A549 (cell line): ENCODE data around the gene CCDC61. TPM values are rescaled to one million over a fixed set of nuclear protein-coding genes. Genes with fewer than 3 reads are reported as not detected.

Source experiments
- ATAC-seq, 2 experiments: fragments of 200-7000 bp in 1 of 2; fragments of >200 bp in 1 of 2; cut with Nextera tagmentation in 1 of 2; cut with Tn5 transposase in 1 of 2; 3 replicates each; pipeline versions ENCODE4 v1.8.0 to v1.9.1; 2018 to 2020; ENCODE audit warnings: mild to moderate bottlenecking in 1 of 2, moderate library complexity in 1 of 2
- CTCF ChIA-PET: fragments of 300-600 bp; sonication (Branson Sonifier 250); formaldehyde crosslinking; extraction: SDS; loops from one replicate; lab custom pipeline; 2021; ENCODE audit warnings: antibody characterized with exemption, inconsistent platforms; lab: Yijun Ruan, JAX
- POLR2A ChIA-PET: fragments of 350-600 bp; formaldehyde crosslinking; extraction: SDS; loops from one replicate; lab custom pipeline; 2021; ENCODE audit warnings: antibody characterized with exemption, inconsistent platforms; lab: Yijun Ruan, JAX
- DNase-seq, 2 experiments: peaks; one replicate each; pipeline versions ENCODE4 v3.0.0 to v3.0.0-alpha.2; 2011 to 2016; ENCODE audit warnings: low read depth in 1 of 2, low spot score in 1 of 2
- FAIRE-seq: peaks from 2 replicates; lab custom pipeline; 2011; peaks lifted over from hg19 to GRCh38; lab: Jason Lieb, UNC
- H3K27ac ChIP-seq, 2 experiments: fragments of >200 bp; sonication (Bioruptor Twin); formaldehyde crosslinking; 3 replicates each; pipeline ENCODE4 v1.5.1; 2016 to 2017
- H3K4me1 ChIP-seq: fragments of >200 bp; sonication (Bioruptor Twin); formaldehyde crosslinking; 3 replicates; pipeline ENCODE4 v1.6.1; 2016
- H3K4me2 ChIP-seq: fragments of >200 bp; sonication (Bioruptor Twin); formaldehyde crosslinking; 3 replicates; pipeline ENCODE4 v1.6.1; 2016
- H3K4me3 ChIP-seq: fragments of >200 bp; sonication (Bioruptor Twin); formaldehyde crosslinking; 3 replicates; pipeline ENCODE4 v1.5.1; 2016
- H3K9me3 ChIP-seq: fragments of >200 bp; sonication (Bioruptor Twin); formaldehyde crosslinking; 3 replicates; pipeline ENCODE4 v1.6.1; 2016
- CHD4 ChIP-seq: fragments of 200-600 bp; sonication (generic); IDR thresholded peaks from 2 replicates; pipeline ENCODE4 v1.6.1; 2016; ENCODE audit warnings: antibody characterized with exemption, mild to moderate bottlenecking, borderline replicate concordance
- EHF ChIP-seq: fragments of 250-450 bp; sonication (Bioruptor Pico); IDR thresholded peaks from 2 replicates; pipeline ENCODE4 v1.5.0; 2020; ENCODE audit warnings: mild to moderate bottlenecking
- EHMT2 ChIP-seq: fragments of 200-600 bp; sonication (generic); IDR thresholded peaks from 2 replicates; pipeline ENCODE4 v1.6.1; 2016; ENCODE audit warnings: antibody characterized with exemption, low read depth, mild to moderate bottlenecking, moderate library complexity
- EP300 ChIP-seq, 2 experiments: fragments of >200 bp; sonication (Bioruptor Twin); formaldehyde crosslinking; IDR thresholded peaks; 2 replicates in 1 of 2; 3 replicates in 1 of 2; pipeline ENCODE4 v1.6.1; 2016 to 2017
- ESRRA ChIP-seq: fragments of 150-350 bp; IDR thresholded peaks from 2 replicates; pipeline ENCODE4 v1.6.1; 2014; ENCODE audit warnings: mild to moderate bottlenecking, low read length, borderline replicate concordance
- FOSB ChIP-seq: fragments of 250-450 bp; sonication (Bioruptor Pico); IDR thresholded peaks from 2 replicates; pipeline ENCODE4 v1.5.0; 2020; ENCODE audit warnings: mild to moderate bottlenecking, moderate library complexity
- FOSL2 ChIP-seq, 2 experiments: fragments of 450-650 bp in 1 of 2; fragments of >200 bp in 1 of 2; sonication (Bioruptor Twin) in 1 of 2; formaldehyde crosslinking; IDR thresholded peaks; 2 replicates each; pipeline versions ENCODE4 v1.5.0 to v1.6.1; 2016 to 2020; ENCODE audit warnings: mild to moderate bottlenecking in 1 of 2, moderate library complexity in 1 of 2
- FOXS1 ChIP-seq: fragments of 250-450 bp; sonication (Bioruptor Pico); IDR thresholded peaks from 2 replicates; pipeline ENCODE4 v1.5.0; 2020; ENCODE audit warnings: mild to moderate bottlenecking, moderate library complexity
- GATA3 ChIP-seq: IDR thresholded peaks from 2 replicates; pipeline ENCODE4 v1.6.1; 2012; ENCODE audit warnings: borderline replicate concordance
- HDAC2 ChIP-seq: fragments of 200-600 bp; sonication (generic); IDR thresholded peaks from 2 replicates; pipeline ENCODE4 v1.6.1; 2016
- HOXA7 ChIP-seq: fragments of 250-450 bp; sonication (Bioruptor Pico); IDR thresholded peaks from 2 replicates; pipeline ENCODE4 v1.5.0; 2020; ENCODE audit warnings: mild to moderate bottlenecking, moderate library complexity
- HOXB13 ChIP-seq: fragments of 250-450 bp; sonication (Bioruptor Pico); IDR thresholded peaks from 2 replicates; pipeline ENCODE4 v1.5.0; 2020; ENCODE audit warnings: low read depth, mild to moderate bottlenecking, moderate library complexity
- HOXB5 ChIP-seq: fragments of 250-450 bp; sonication (Bioruptor Pico); IDR thresholded peaks from 2 replicates; pipeline ENCODE4 v1.5.0; 2020; ENCODE audit warnings: mild to moderate bottlenecking, moderate library complexity
- JUNB ChIP-seq: fragments of >200 bp; sonication (Bioruptor Twin); formaldehyde crosslinking; IDR thresholded peaks from 2 replicates; pipeline ENCODE4 v1.6.1; 2016
- KDM1A ChIP-seq: fragments of 200-600 bp; sonication (generic); IDR thresholded peaks from 2 replicates; pipeline ENCODE4 v1.6.1; 2016; ENCODE audit warnings: low read depth, mild to moderate bottlenecking
- KDM5A ChIP-seq: fragments of 200-600 bp; sonication (generic); IDR thresholded peaks from 2 replicates; pipeline ENCODE4 v1.6.1; 2016; ENCODE audit warnings: antibody characterized with exemption, mild to moderate bottlenecking
- MAFK ChIP-seq: fragments of 450-650 bp; IDR thresholded peaks from 2 replicates; pipeline ENCODE4 v1.6.1; 2014; ENCODE audit not compliant: partially characterized antibody
- NFE2L2 ChIP-seq: fragments of 150-350 bp; conservative IDR thresholded peaks from 2 replicates; pipeline ENCODE4 v1.6.1; 2014; ENCODE audit warnings: low read length
- NR3C1 ChIP-seq: fragments of >200 bp; sonication (Bioruptor Twin); formaldehyde crosslinking; IDR thresholded peaks from 3 replicates; pipeline ENCODE4 v1.6.1; 2017
- POLR2A ChIP-seq: IDR thresholded peaks from 2 replicates; pipeline ENCODE4 v1.6.1; 2012; ENCODE audit warnings: mild to moderate bottlenecking, low read length
- RAD21 ChIP-seq, 2 experiments: fragments of >200 bp in 1 of 2; sonication (Bioruptor Twin) in 1 of 2; formaldehyde crosslinking in 1 of 2; IDR thresholded peaks in 1 of 2; conservative IDR thresholded peaks in 1 of 2; 2 replicates in 1 of 2; 3 replicates in 1 of 2; pipeline ENCODE4 v1.6.1; 2012 to 2018; ENCODE audit warnings: inconsistent platforms in 1 of 2
- SMC3 ChIP-seq: fragments of >200 bp; sonication (Bioruptor Twin); formaldehyde crosslinking; IDR thresholded peaks from 3 replicates; pipeline ENCODE4 v1.6.1; 2018; ENCODE audit warnings: inconsistent platforms
- SREBF2 ChIP-seq: fragments of 450-650 bp; IDR thresholded peaks from 2 replicates; pipeline ENCODE4 v1.6.1; 2014; ENCODE audit warnings: mild to moderate bottlenecking, moderate library complexity
- TFCP2L1 ChIP-seq: fragments of 250-450 bp; sonication (Bioruptor Pico); IDR thresholded peaks from 2 replicates; pipeline ENCODE4 v1.5.0; 2021; ENCODE audit warnings: mild to moderate bottlenecking
- TP53 ChIP-seq: fragments of 250-450 bp; sonication (Bioruptor Pico); IDR thresholded peaks from 2 replicates; pipeline ENCODE4 v1.5.0; 2021; ENCODE audit warnings: mild to moderate bottlenecking, moderate library complexity
- ZC3H11A ChIP-seq: fragments of 450-650 bp; IDR thresholded peaks from 2 replicates; pipeline ENCODE4 v1.6.1; 2014; ENCODE audit warnings: antibody characterized with exemption, mild to moderate bottlenecking
- ZFP36 ChIP-seq: fragments of 450-650 bp; IDR thresholded peaks from 2 replicates; pipeline ENCODE4 v1.6.1; 2014; ENCODE audit warnings: borderline replicate concordance; ENCODE audit not compliant: partially characterized antibody
- ZNF302 ChIP-seq: fragments of 250-450 bp; sonication (Bioruptor Pico); IDR thresholded peaks from 2 replicates; pipeline ENCODE4 v1.9.0; 2021; ENCODE audit warnings: inconsistent platforms, mild to moderate bottlenecking, moderate library complexity
- WGBS: methylation state at CpG from one replicate; pipeline ENCODE4 v1.1.6; 2017; ENCODE audit errors: missing lambda C conversion rate; 5-methylcytosine and 5-hydroxymethylcytosine counted together
- polyA plus RNA-seq, 4 experiments: library from polyadenylated mRNA; depleted of rRNA in 3 of 4; stranded (reverse); fragments of >200 nt; fragmentation: RNase III in 1 of 4; extraction: RNeasy Plus Mini Kit Qiagen cat#74134 plus additional on column Dnase treatment in 1 of 4; gene quantifications; 2 replicates in 3 of 4; 3 replicates in 1 of 4; pipeline ENCODE4 v1.2.3, GENCODE V29; 2011 to 2017
- TF ChIP-seq, protein P1 (sequence below): IDR thresholded peaks from 2 replicates; pipeline ENCODE4 v1.6.1; 2012
- TF ChIP-seq, protein P2 (sequence below): fragments of 150-350 bp; IDR thresholded peaks from 2 replicates; pipeline ENCODE4 v1.6.1; 2014; ENCODE audit warnings: low read depth, mild to moderate bottlenecking, low read length
- TF ChIP-seq, protein P3 (sequence below): fragments of 450-650 bp; IDR thresholded peaks from 2 replicates; pipeline ENCODE4 v1.6.1; 2014; ENCODE audit warnings: antibody characterized with exemption
- TF ChIP-seq, protein P4 (sequence below): fragments of >200 bp; sonication (Bioruptor Twin); formaldehyde crosslinking; IDR thresholded peaks from 2 replicates; pipeline ENCODE4 v1.6.1; 2016

Gene CCDC61
- polyA plus RNA-seq, 2 of the 4 experiments (the other 2 are of a cell fraction), result 3.2 to 8.2 TPM

- TF ChIP-seq TFCP2L1 (no peak), HDAC2 (no peak), NFE2L2 (no peak), ZC3H11A (no peak)
These were observed 7.5 kb downstream of the CCDC61 start (continued) for GRCh38 chr19:46002678-46003275.

DNA sequence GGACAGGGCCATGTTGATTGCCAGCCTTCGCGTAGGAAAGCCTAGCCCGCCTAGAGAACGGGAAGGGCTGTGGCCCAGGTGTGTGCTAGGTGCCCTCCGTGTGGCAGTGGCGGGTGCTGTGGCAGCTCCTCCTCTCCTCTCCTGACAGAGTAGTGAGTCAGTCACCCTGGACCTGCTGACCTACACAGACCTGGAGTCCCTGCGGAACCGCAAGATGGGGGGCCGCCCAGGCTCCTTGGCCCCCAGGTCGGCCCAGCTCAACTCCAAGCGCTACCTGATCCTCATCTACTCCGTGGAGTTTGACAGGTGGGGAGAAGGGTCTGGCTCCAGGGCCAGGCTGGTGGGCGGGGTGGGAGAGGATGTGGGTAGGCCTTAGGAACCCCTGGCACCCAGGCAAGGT is 11.1 kb downstream of the CCDC61 start:
- 93% methylated on average over 13 of the region's 13 CpGs for WGBS
- ChIA-PET POLR2A (no interaction called here), CTCF (interaction anchor here (0.9 to 2.9 kb wide), 8 partner anchors 11 to 259 kb away, joined by 3 to 21 read pairs (median 8); partner anchors contain the start of gene SYMPK)
- DNase-seq (no peak), ATAC-seq (no peak), FAIRE-seq (no peak)
- no peak overlapping the region for H3K4me3 ChIP-seq
- TF ChIP-seq NR3C1, result no peak
- TF ChIP-seq, protein P1, sequence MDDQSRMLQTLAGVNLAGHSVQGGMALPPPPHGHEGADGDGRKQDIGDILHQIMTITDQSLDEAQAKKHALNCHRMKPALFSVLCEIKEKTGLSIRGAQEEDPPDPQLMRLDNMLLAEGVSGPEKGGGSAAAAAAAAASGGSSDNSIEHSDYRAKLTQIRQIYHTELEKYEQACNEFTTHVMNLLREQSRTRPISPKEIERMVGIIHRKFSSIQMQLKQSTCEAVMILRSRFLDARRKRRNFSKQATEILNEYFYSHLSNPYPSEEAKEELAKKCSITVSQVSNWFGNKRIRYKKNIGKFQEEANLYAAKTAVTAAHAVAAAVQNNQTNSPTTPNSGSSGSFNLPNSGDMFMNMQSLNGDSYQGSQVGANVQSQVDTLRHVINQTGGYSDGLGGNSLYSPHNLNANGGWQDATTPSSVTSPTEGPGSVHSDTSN, result no peak
- TF ChIP-seq ESRRA, result no peak
- TF ChIP-seq, protein P2, sequence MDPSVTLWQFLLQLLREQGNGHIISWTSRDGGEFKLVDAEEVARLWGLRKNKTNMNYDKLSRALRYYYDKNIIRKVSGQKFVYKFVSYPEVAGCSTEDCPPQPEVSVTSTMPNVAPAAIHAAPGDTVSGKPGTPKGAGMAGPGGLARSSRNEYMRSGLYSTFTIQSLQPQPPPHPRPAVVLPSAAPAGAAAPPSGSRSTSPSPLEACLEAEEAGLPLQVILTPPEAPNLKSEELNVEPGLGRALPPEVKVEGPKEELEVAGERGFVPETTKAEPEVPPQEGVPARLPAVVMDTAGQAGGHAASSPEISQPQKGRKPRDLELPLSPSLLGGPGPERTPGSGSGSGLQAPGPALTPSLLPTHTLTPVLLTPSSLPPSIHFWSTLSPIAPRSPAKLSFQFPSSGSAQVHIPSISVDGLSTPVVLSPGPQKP, result no peak
- no peak for TF ChIP-seq HOXB13 (CRISPR knock-in tag)
- no peak for TF ChIP-seq POLR2A
- no peak for TF ChIP-seq EHMT2
- no peak for TF ChIP-seq KDM5A
- no peak for TF ChIP-seq ZNF302 (CRISPR knock-in tag)
- TF ChIP-seq HOXA7 (CRISPR knock-in tag), result no peak
- TF ChIP-seq FOXS1 (CRISPR knock-in tag), result no peak
- TF ChIP-seq SREBF2, result no peak
- TF ChIP-seq TP53 (CRISPR knock-in tag), result no peak
- TF ChIP-seq, protein P3, sequence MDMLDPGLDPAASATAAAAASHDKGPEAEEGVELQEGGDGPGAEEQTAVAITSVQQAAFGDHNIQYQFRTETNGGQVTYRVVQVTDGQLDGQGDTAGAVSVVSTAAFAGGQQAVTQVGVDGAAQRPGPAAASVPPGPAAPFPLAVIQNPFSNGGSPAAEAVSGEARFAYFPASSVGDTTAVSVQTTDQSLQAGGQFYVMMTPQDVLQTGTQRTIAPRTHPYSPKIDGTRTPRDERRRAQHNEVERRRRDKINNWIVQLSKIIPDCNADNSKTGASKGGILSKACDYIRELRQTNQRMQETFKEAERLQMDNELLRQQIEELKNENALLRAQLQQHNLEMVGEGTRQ, result no peak
- no peak for TF ChIP-seq ZFP36
- no peak for TF ChIP-seq FOSB (CRISPR knock-in tag)
- no peak for TF ChIP-seq JUNB
- no peak overlapping the region for H3K4me2 ChIP-seq
- H3K27ac ChIP-seq, result no peak overlapping the region
- H3K4me1 ChIP-seq, result 0 out of 3 replicates have a peak, but pooled peaks cover 3% of the 10 kb centered on the region
- H3K9me3 ChIP-seq, result no peaks in the 10 kb centered on the region

GRCh38 chr19:46009530-46010510 is 14.6 kb downstream of the CCDC61 start:
- CTCF ChIA-PET, result interaction anchor here (0.6 to 5.1 kb wide), 53 partner anchors 8 to 553 kb away, joined by 3 to 100 read pairs (median 4); partner anchors contain the start of genes CCDC61, MYPOP, NOVA2 and PGLYRP1
- H3K27ac ChIP-seq, result no peak overlapping the region
- 49% methylated on average over 25 of the region's 28 CpGs for WGBS
- POLR2A ChIA-PET, result no interaction called here
- ATAC-seq (peak; percentile 90 to 96), DNase-seq (peak; percentile 81), FAIRE-seq (peak; percentile 13)
- H3K4me1 ChIP-seq, result peaks cover 7% of the 10 kb centered on the region; the same call in 1 of the 3 replicates
- no peaks in the 10 kb centered on the region for H3K9me3 ChIP-seq
- no peak overlapping the region for H3K4me2 ChIP-seq
- H3K4me3 ChIP-seq, result no peak overlapping the region
- TF ChIP-seq NFE2L2 (no peak), FOSL2 (IDR thresholded peaks at IDR 0.05) (no peak), FOSL2 (CRISPR knock-in tag; IDR thresholded peaks at IDR 0.05) (no peak), HOXB5 (CRISPR knock-in tag) (no peak), KDM1A (no peak), SMC3 (peak; percentile 76), NR3C1 (no peak), GATA3 (no peak), MAFK (no peak), RAD21 (conservative IDR thresholded peaks at IDR 0.05 in 1 of 2, IDR thresholded peaks at IDR 0.05 in 1 of 2) (peak; percentile 61 to 68), EP300 (IDR thresholded peaks at IDR 0.05) (no peak), EHF (CRISPR knock-in tag) (no peak), CHD4 (no peak)
- TF ChIP-seq, protein P4, sequence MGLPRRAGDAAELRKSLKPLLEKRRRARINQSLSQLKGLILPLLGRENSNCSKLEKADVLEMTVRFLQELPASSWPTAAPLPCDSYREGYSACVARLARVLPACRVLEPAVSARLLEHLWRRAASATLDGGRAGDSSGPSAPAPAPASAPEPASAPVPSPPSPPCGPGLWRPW, result no peak
- TF ChIP-seq, protein P1, result no peak
